ENCODE data around the gene FEV.

FEV gene

DNA sequence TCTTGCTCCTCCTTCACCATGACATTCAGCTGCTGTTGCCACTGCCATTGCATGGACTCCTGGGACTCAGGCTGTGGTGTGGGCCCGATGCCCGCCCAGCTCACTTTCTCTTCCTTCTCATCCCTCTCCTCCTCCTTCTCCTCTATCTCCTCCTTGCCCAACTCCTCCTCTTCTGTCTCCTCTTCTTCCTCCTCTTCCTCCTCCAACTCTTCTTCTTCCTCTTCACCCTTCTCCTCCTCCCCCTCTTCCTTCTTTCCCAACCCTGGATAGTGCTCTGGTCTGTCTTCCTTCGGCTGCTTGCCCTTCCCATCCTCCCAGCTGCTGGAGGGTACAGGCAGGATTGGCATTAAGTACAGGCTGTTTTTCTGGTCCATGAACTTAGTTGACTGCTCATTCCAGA is 19.0 kb upstream of the FEV start:
- H3K27ac ChIP-seq (ENCODE audit: low read depth, low read length), result no peak overlapping the region
- no peak overlapping the region for H3K4me3 ChIP-seq (ENCODE audit: insufficient read depth, low read length, poor library complexity, severe bottlenecking)
- no peaks in the 10 kb centered on the region for H3K36me3 ChIP-seq (ENCODE audit: low read length)
- no peak overlapping the region for H3K9ac ChIP-seq (ENCODE audit: low read length)
- no peaks in the 10 kb centered on the region for H3F3A ChIP-seq (ENCODE audit: insufficient read depth)
- H3K27me3 ChIP-seq (ENCODE audit: low read length), result no peaks in the 10 kb centered on the region
- no peak overlapping the region for H2AFZ ChIP-seq (ENCODE audit: low read depth, low read length, severe bottlenecking)
- H3K9me3 ChIP-seq (ENCODE audit: insufficient read depth, low read length), result no peaks in the 10 kb centered on the region
- TF ChIP-seq, protein P1, sequence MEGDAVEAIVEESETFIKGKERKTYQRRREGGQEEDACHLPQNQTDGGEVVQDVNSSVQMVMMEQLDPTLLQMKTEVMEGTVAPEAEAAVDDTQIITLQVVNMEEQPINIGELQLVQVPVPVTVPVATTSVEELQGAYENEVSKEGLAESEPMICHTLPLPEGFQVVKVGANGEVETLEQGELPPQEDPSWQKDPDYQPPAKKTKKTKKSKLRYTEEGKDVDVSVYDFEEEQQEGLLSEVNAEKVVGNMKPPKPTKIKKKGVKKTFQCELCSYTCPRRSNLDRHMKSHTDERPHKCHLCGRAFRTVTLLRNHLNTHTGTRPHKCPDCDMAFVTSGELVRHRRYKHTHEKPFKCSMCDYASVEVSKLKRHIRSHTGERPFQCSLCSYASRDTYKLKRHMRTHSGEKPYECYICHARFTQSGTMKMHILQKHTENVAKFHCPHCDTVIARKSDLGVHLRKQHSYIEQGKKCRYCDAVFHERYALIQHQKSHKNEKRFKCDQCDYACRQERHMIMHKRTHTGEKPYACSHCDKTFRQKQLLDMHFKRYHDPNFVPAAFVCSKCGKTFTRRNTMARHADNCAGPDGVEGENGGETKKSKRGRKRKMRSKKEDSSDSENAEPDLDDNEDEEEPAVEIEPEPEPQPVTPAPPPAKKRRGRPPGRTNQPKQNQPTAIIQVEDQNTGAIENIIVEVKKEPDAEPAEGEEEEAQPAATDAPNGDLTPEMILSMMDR (IDR thresholded peaks at IDR 0.05; ENCODE audit: insufficient read depth, low read length, poor library complexity, severe bottlenecking), result no peak
- no peak for TF ChIP-seq EZH2phosphoT487 (conservative IDR thresholded peaks at IDR 0.05; ENCODE audit: low read length)
- no peaks in the 10 kb centered on the region for H3K79me2 ChIP-seq (ENCODE audit: insufficient read depth, low read length)
- no peaks in the 10 kb centered on the region for H4K20me1 ChIP-seq (ENCODE audit: low read depth, low read length)
- no peak overlapping the region for H3K4me2 ChIP-seq (ENCODE audit: low read depth, low read length, poor library complexity, severe bottlenecking)
- no peaks in the 10 kb centered on the region for H3K9me2 ChIP-seq (replicated peaks; ENCODE audit: insufficient read depth, low read length)

DNA sequence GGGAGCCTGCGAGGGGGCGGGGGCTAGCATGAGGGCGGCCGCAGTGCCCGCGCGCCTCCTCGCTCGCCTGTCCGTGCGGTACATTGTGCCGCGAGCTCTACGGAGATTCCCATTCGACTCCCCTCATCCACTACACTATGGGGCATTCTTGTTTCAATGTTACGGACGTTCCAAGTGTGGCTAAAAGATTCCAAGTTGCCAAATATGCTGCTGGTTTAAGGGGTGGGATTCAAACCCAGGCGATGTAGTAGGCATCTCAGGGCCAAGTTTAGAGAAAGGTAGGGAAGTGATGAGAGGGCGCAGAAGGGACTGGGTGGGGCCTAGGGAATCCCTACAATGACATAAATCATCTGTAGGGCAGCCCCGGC is 18.3 kb upstream of the FEV start:
- H3K36me3 ChIP-seq (ENCODE audit: low read length), result no peaks in the 10 kb centered on the region
- no peak overlapping the region for H3K27ac ChIP-seq (ENCODE audit: low read depth, low read length)
- no peaks in the 10 kb centered on the region for H3K79me2 ChIP-seq (ENCODE audit: insufficient read depth, low read length)
- H3K9me3 ChIP-seq (ENCODE audit: insufficient read depth, low read length), result no peaks in the 10 kb centered on the region
- no peaks in the 10 kb centered on the region for H3K9me2 ChIP-seq (replicated peaks; ENCODE audit: insufficient read depth, low read length)
- no peaks in the 10 kb centered on the region for H3K27me3 ChIP-seq (ENCODE audit: low read length)
- H4K20me1 ChIP-seq (ENCODE audit: low read depth, low read length), result no peaks in the 10 kb centered on the region
- no peak overlapping the region for H3K4me3 ChIP-seq (ENCODE audit: insufficient read depth, low read length, poor library complexity, severe bottlenecking)
- TF ChIP-seq, protein P1 (IDR thresholded peaks at IDR 0.05; ENCODE audit: insufficient read depth, low read length, poor library complexity, severe bottlenecking), result no peak
- no peak for TF ChIP-seq EZH2phosphoT487 (conservative IDR thresholded peaks at IDR 0.05; ENCODE audit: low read length)
- no peak overlapping the region for H3K4me2 ChIP-seq (ENCODE audit: low read depth, low read length, poor library complexity, severe bottlenecking)
- no peak overlapping the region for H3K9ac ChIP-seq (ENCODE audit: low read length)
- H2AFZ ChIP-seq (ENCODE audit: low read depth, low read length, severe bottlenecking), result no peak overlapping the region
- H3F3A ChIP-seq (ENCODE audit: insufficient read depth), result no peaks in the 10 kb centered on the region

- Histone ChIP-seq H4K20me1 (ENCODE audit: low read depth, low read length) (no peaks in the 10 kb centered on the region), H3K4me2 (ENCODE audit: low read depth, low read length, poor library complexity, severe bottlenecking) (no peak overlapping the region), H3K9me3 (ENCODE audit: insufficient read depth, low read length) (no peaks in the 10 kb centered on the region), H3K4me3 (ENCODE audit: insufficient read depth, low read length, poor library complexity, severe bottlenecking) (no peak overlapping the region), H3K9ac (ENCODE audit: low read length) (no peak overlapping the region), H3K9me2 (replicated peaks; ENCODE audit: insufficient read depth, low read length) (no peaks in the 10 kb centered on the region), H3F3A (ENCODE audit: insufficient read depth) (no peaks in the 10 kb centered on the region), H3K79me2 (ENCODE audit: insufficient read depth, low read length) (no peaks in the 10 kb centered on the region), H2AFZ (ENCODE audit: low read depth, low read length, severe bottlenecking) (no peak overlapping the region), H3K36me3 (ENCODE audit: low read length) (no peaks in the 10 kb centered on the region), H3K27me3 (ENCODE audit: low read length) (no peaks in the 10 kb centered on the region), H3K27ac (ENCODE audit: low read depth, low read length) (no peak overlapping the region)
- TF ChIP-seq, protein P1 (IDR thresholded peaks at IDR 0.05; ENCODE audit: insufficient read depth, low read length, poor library complexity, severe bottlenecking), result peak; percentile 30
- no peak for TF ChIP-seq EZH2phosphoT487 (conservative IDR thresholded peaks at IDR 0.05; ENCODE audit: low read length)
Measured at GRCh38 chr2:219002395-219003266, 17.6 kb upstream of the FEV start.
